ENCODE results near the gene BUB3. TPM values are rescaled to one million over a fixed set of nuclear protein-coding genes. Genes with fewer than 3 reads are reported as not detected.

Gene BUB3
- total RNA-seq: 119 and 165 TPM in 2 replicates

GRCh38 chr10:123154092-123154710 lies at the start of gene BUB3:
BUB3 (plus strand) TSS chr10:123154402; CDS start chr10:123154918, 516 bp downstream.

GRCh38 chr10:123135415-123136141 lies 18.6 kb upstream of the BUB3 start, which contains the start of gene HMX3:
HMX3 (plus strand) TSS chr10:123135970; CDS start chr10:123136051, 81 bp downstream.

GRCh38 chr10:123147635-123148413 lies 6.4 kb upstream of the BUB3 start, which contains the start of gene HMX2:
HMX2 (plus strand) TSS chr10:123148136; CDS start chr10:123148379, 243 bp downstream.

Other genes starting within 250 kb of the BUB3 start
- not detected in 2 replicates for gene FAM24A, start 243.8 kb upstream of the BUB3 start, total RNA-seq
- 6.2 TPM in 2 replicates for gene C10orf88, start 200.2 kb upstream of the BUB3 start, total RNA-seq
- 1.2 and 2.9 TPM in 2 replicates for gene PSTK, start 174.0 kb upstream of the BUB3 start, total RNA-seq
- gene IKZF5, start 145.6 kb upstream of the BUB3 start, total RNA-seq: 1.8 and 1.9 TPM in 2 replicates
- 1.6 and 2.3 TPM in 2 replicates for gene ACADSB, start 145.4 kb upstream of the BUB3 start, total RNA-seq
- gene HMX3, start 18.4 kb upstream of the BUB3 start, total RNA-seq: not detected in 2 replicates
- not detected in 2 replicates for gene HMX2, start 6.3 kb upstream of the BUB3 start, total RNA-seq